SK-N-SH (cell line): ENCODE measurements around the gene SPACA9.

Experiments used
- GABPA ChIP-seq: IDR thresholded peaks from 2 replicates; pipeline ENCODE4 v1.4.0; 2012; ENCODE audit warnings: low read depth, mild to moderate bottlenecking
- RCOR1 ChIP-seq: fragments of 150-350 bp; IDR thresholded peaks from 2 replicates; pipeline ENCODE4 v1.6.1; 2017; ENCODE audit warnings: antibody characterized with exemption, low read length

DNA sequence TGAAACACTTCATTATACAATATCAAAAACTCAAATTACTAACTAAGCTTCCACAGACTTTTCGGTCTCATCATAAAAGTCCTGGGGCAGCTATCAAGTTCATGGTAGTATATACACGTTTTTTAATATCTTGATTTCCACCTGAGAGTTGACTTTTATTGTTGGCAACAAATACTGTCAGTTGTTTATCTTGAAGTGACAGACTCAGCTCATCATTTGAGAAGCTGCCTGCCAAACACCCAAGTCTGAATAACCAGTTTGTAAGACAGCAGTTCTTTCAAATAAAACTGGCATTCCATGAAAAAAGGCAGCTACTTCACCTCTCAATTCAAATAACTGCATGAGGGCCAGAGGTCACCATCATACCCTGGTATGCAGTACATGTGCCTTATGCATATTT is 30.6 kb downstream of the SPACA9 start:
- TF ChIP-seq GABPA, result no peak
- TF ChIP-seq RCOR1, result no peak
